Mucosa of rectum (tissue), 2 donors: Measurements from ENCODE around the gene SMPD3.
A peak's percentile ranks its signal among the peaks of the same experiment; 100 is the strongest.

Experiments
- H3K27ac ChIP-seq, 2 donors: one replicate each; pipeline ENCODE4 v1.7.0; 2013; ENCODE audit warnings: inconsistent platforms in 2 of 2, low read depth in 2 of 2, low read length in 2 of 2
- H3K27me3 ChIP-seq, 2 donors: one replicate each; pipeline ENCODE4 v1.7.0; 2013; ENCODE audit warnings: low read length in 2 of 2; ENCODE audit not compliant: control insufficient read depth in 2 of 2, insufficient read depth in 2 of 2
- H3K36me3 ChIP-seq, 2 donors: one replicate each; pipeline ENCODE4 v1.7.0; 2013; ENCODE audit warnings: low read length in 2 of 2; ENCODE audit not compliant: control insufficient read depth in 2 of 2, insufficient read depth in 2 of 2
- H3K4me1 ChIP-seq, 2 donors: one replicate each; pipeline ENCODE4 v1.7.0; 2013; ENCODE audit warnings: low read length in 2 of 2, mild to moderate bottlenecking in 1 of 2; ENCODE audit not compliant: control insufficient read depth in 2 of 2, insufficient read depth in 2 of 2
- H3K4me3 ChIP-seq, 2 donors: one replicate each; pipeline ENCODE4 v1.7.0; 2013; ENCODE audit warnings: low read length in 2 of 2
- H3K9ac ChIP-seq, 2 donors: one replicate each; pipeline ENCODE4 v1.7.0; 2013; ENCODE audit warnings: low read length in 2 of 2, low read depth in 1 of 2, mild to moderate bottlenecking in 1 of 2
- H3K9me3 ChIP-seq, 2 donors: one replicate each; pipeline ENCODE4 v1.7.0; 2013; ENCODE audit warnings: low read length in 2 of 2; ENCODE audit not compliant: control insufficient read depth in 2 of 2
- donor health status: healthy.
- donor health status: Normal muscosa, but diverticular disease.

SMPD3 gene

DNA sequence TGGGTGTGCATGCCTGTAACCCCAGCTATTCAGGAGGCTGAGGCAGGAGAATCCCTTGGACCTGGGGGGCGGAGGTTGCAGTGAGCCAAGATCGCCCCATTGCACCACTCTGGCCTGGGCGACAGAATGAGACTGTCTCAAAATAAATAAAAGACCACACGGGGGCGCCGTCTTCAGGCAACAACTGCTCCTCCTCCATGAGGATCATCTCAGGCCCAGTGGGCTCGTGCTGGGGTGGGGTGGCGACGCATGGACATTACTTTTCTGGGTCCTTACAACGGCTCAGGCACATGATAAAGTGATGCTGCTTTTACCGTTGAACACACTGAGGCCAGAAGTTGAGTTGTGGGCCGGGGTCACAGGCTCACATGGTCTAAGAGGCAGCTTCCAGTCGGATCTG, 81.3 kb downstream of the SMPD3 start:
- Histone ChIP-seq H3K4me1 (peaks cover 7 to 10% of the 10 kb centered on the region in 2 donors), H3K9ac (no peak overlapping the region), H3K4me3 (no peak overlapping the region), H3K27me3 (no peaks in the 10 kb centered on the region), H3K36me3 (peaks cover 26 to 29% of the 10 kb centered on the region in 2 donors), H3K27ac (no peak overlapping the region), H3K9me3 (no peaks in the 10 kb centered on the region)

DNA sequence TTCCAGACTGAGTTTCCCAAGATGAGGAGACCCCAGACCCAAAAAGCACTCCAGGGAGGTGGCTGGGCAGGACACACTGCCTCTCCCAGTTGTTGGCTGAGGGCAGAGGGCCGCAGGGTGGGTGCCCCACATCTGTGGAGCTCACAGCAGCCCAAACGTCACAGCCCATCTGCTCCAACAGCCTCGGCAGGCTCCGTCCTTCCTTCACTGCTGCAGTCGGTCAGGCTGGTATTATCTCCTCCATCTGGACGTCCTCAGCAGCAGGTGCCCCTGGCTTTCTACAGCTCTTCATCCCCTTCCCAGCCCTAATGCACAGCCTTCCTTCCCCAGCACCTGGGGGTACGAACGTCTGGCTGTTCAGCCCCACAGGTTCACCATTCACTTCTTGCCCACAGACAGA, 82.2 kb downstream of the SMPD3 start:
- H3K4me3 ChIP-seq = no peak overlapping the region
- H3K27ac ChIP-seq = no peak overlapping the region
- peaks cover 7% of the 10 kb centered on the region in 2 donors for H3K4me1 ChIP-seq
- H3K9ac ChIP-seq = no peak overlapping the region
- H3K9me3 ChIP-seq = no peaks in the 10 kb centered on the region
- no peaks in the 10 kb centered on the region for H3K27me3 ChIP-seq
- peaks cover 24 to 30% of the 10 kb centered on the region in 2 donors for H3K36me3 ChIP-seq

DNA sequence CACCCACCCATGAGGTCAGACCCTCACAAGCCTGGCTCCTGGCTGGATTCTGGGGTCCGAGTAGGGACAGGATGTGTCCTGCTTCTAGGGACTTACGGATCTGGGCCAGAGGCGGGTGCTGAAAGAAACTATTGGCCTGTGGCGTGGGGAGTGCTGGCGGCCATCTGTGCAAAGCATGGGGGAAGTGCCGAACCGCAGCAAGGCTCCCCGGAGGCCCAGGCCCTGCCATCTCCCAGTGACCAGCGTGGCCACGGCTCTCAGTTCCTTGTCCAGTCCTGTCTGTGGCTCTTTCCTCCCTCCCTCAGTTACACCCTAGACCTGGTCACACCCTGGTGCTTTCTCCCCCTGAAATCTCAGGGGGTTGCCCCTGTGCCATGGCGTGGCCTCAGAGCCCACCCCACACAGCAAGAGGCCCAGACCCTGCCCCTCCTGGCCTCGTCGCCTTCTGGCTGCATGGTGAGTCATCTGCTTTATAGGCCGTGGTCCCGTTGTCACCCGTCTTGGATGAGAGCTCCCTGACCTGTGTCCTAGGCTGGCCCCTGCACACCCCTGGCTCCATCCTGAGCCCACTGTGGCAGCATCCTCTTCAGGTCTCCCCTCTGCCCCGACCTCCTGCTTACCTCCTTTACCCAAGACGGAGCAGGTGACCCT, 83.0 kb downstream of the SMPD3 start:
- Histone ChIP-seq H3K36me3 (peaks cover 24 to 34% of the 10 kb centered on the region in 2 donors), H3K4me3 (no peak overlapping the region), H3K4me1 (peaks cover 5 to 7% of the 10 kb centered on the region in 2 donors), H3K9me3 (no peaks in the 10 kb centered on the region), H3K9ac (peak overlapping the region in 1 of 2 donors; percentile 24), H3K27ac (no peak overlapping the region), H3K27me3 (no peaks in the 10 kb centered on the region)

DNA sequence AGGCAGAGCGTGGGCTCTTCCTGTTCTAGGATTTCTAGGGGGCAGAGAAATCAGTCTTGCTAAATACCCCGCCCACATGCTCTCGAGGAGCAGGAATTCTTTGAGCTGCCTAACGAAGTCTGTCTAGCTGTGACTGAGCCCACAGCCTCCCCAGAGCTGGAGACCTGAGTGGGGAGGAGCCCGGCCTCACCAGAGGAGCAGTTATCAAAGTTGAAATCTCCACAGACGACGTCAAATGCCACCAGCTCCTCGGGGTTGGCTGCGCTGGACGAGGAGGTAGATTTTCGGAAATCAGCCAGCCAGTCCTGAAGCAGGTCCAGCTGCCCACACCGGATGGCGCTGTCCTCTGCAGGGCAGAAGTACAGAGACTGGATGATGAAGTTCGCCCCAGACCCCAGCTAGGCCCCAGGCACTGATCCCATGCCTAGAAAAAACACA, 83.7 kb downstream of the SMPD3 start:
- Histone ChIP-seq H3K27me3 (no peaks in the 10 kb centered on the region), H3K4me1 (peaks cover 3 to 7% of the 10 kb centered on the region in 2 donors)

DNA sequence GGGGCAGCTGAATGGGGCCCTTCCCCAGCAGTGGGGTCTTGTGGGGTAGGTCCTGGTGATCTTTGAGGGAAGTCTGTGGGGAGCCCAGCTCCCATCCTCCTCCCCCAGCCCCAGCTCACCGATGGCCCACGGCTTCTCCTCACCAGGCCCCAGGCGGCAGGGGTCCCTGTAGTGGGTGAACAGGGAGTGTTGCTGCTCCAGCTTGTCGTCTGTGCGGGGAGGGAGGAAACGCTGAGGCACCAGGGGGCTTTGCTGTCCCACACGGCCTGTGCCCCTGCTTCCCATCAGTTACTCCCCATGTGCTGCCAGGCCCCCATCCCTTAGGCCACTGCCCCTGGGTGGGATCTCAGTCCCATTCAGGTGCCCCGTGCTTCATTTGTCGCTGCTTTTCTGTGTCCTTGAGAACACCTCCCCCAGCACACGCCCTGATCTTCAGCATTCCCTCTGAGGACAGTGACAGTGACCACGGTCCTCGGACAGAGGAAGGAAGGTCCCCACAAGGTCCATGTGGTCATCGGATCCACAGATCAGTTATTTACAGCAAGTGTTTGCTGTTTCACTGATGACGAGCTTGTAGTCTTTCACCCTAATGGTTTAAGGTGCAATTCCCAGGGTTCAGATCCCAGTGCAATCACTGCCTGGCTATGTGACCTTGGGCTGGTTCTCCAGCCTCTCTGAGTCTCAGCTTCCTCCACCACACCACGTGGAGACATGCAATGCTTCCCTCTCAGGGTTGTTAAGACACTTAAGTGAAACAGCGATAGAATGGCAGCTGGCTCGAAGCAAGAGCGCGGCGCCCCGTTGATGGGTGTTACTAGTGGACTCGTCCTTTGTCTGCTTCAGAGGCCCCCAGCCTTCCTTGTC, 84.4 kb downstream of the SMPD3 start:
- Histone ChIP-seq H3K36me3 (peaks cover 31 to 32% of the 10 kb centered on the region in 2 donors), H3K4me1 (peaks cover 3 to 7% of the 10 kb centered on the region in 2 donors), H3K27ac (no peak overlapping the region), H3K9me3 (no peaks in the 10 kb centered on the region), H3K9ac (no peak overlapping the region), H3K27me3 (no peaks in the 10 kb centered on the region), H3K4me3 (no peak overlapping the region)

More for the DNA sequence above, 83.7 kb downstream of the SMPD3 start:
- H3K9ac ChIP-seq = no peak overlapping the region
- H3K36me3 ChIP-seq = peaks cover 28 to 33% of the 10 kb centered on the region in 2 donors
- H3K4me3 ChIP-seq = no peak overlapping the region
- H3K27ac ChIP-seq = no peak overlapping the region
- no peaks in the 10 kb centered on the region for H3K9me3 ChIP-seq

DNA sequence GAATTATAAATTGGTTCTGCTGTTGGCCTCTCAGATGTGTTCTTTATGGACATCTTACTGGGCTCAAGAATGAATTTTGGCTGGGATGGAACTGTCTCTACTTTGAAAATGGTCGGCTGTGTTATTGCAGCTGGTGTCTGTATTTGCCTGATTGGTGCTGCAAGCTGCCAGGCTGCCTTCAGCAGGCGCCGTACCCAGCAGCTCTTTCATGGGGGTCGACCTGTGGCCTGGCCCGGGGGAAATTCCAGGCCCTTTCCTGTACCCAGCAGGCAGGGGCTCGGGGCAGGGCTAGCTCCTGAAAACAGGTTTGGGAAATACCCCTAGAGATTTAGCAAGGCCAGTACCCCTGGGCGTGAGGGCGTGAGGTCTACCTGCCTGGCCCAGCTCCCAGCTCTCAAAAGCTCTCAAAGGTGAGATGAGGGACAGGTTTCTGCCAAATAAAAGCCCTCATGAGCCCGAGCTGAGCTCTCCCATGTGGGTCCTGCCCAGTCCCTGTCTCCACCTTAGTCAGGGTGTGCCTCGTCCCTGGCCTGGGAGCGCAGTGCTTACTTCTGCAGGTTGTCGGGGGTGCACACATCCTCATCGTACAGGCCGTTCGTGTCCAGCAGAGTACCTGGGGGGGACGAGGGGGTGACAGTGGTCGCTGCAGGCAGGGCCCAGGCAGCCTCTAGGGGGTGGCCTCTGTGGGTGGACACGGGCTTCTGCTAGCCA, 85.2 kb downstream of the SMPD3 start:
- Histone ChIP-seq H3K9me3 (no peaks in the 10 kb centered on the region), H3K27ac (no peak overlapping the region), H3K27me3 (no peaks in the 10 kb centered on the region), H3K4me3 (no peak overlapping the region), H3K36me3 (peaks cover 29 to 33% of the 10 kb centered on the region in 2 donors), H3K4me1 (peaks cover 0 to 5% of the 10 kb centered on the region in 2 donors), H3K9ac (no peak overlapping the region)

DNA sequence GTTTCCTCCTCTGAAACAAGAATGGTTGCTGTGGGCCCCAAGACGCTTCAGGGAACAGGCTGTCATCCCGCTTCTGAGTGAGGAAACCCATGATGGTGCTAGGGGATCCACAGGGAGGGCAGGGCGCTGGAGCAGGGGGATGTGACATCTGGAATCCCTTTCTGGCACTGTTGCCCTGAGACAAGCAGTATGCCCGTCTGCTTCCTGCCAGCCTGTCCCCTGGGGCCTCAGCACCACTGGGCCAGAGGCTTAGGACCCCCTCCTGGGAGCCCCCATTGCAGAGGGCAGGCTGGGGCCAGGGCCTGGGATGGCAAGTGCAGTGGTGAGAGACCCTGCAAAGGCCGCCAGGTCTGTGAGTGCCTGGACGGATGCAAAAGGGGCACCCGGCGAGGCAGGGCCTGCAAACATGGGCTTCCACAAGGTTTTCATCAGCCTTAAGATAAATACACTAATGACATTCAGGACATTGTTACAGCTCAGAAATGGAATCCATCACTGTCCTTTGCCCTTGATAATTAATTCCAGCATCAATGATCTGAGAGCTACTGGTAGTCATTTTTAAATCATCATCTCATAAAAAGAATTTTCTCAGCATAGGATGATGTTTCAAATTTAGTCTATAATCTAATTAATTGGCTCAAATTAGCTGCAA, 85.9 kb downstream of the SMPD3 start:
- Histone ChIP-seq H3K4me1 (peaks cover 0 to 6% of the 10 kb centered on the region in 2 donors), H3K9ac (no peak overlapping the region), H3K36me3 (peaks cover 33 to 38% of the 10 kb centered on the region in 2 donors), H3K9me3 (no peaks in the 10 kb centered on the region), H3K27me3 (no peaks in the 10 kb centered on the region), H3K27ac (no peak overlapping the region), H3K4me3 (no peak overlapping the region)

DNA sequence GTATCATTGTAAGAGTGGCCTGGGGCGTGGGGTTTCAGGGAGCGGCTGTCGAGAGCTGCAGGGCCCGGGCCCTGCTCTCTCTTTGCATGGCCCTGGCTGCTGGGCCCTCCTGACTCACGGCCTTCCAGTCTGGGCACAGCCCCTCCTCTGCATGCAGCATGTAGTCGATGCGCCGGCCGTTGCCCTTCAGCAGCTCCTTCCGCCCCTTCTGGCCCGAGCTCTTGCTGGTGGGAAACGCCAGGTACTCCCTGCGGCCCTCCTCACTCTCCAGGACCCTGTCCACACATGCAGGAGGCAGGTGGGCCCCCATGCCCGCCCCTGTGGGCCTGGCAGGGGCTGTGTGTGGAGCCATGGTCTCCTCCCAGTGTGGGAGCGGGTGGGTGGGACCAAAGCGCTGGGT, 86.8 kb downstream of the SMPD3 start:
- H3K4me1 ChIP-seq = peaks cover 0 to 15% of the 10 kb centered on the region in 2 donors

DNA sequence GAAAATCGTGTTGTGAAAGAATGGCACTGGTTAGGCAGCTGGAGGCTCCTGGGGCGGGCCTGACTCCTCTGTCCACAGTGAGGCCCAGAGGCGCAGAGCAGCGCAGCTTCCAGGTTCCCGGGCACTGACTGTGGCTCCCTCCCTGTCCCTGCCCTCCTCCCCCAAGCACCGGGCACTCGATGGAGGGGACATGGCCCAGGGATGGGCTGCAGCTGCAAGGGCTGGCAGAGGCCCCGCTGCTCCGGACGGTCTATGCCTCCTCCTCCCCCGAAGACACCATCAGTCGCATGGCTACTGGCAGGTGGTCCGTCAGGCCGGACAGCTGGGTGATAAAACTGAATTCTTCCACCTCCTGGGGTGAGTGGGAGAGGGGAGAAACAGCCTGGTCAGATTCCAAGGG, 87.4 kb downstream of the SMPD3 start:
- Histone ChIP-seq H3K36me3 (peaks cover 39 to 48% of the 10 kb centered on the region in 2 donors), H3K4me1 (peaks cover 1 to 17% of the 10 kb centered on the region in 2 donors), H3K4me3 (no peak overlapping the region), H3K27ac (no peak overlapping the region), H3K27me3 (no peaks in the 10 kb centered on the region), H3K9me3 (no peaks in the 10 kb centered on the region), H3K9ac (no peak overlapping the region)

More for the DNA sequence above, 86.8 kb downstream of the SMPD3 start:
- H3K4me3 ChIP-seq = no peak overlapping the region
- no peak overlapping the region for H3K27ac ChIP-seq
- H3K9ac ChIP-seq = no peak overlapping the region
- peaks cover 38 to 47% of the 10 kb centered on the region in 2 donors for H3K36me3 ChIP-seq
- no peaks in the 10 kb centered on the region for H3K27me3 ChIP-seq
- no peaks in the 10 kb centered on the region for H3K9me3 ChIP-seq
